ENCODE results near the gene WDR72. TPM values are rescaled to one million over a fixed set of nuclear protein-coding genes. Genes with fewer than 3 reads are reported as not detected.
"Not testable (repeated sequence)": the region's sequence is repeated elsewhere in the genome, so short reads cannot be mapped to it uniquely, and the experiment has no call there.

Gene WDR72
- total and polyA plus RNA-seq, 4 donors: 0.10 to 0.79 (median 0.37) TPM

DNA sequence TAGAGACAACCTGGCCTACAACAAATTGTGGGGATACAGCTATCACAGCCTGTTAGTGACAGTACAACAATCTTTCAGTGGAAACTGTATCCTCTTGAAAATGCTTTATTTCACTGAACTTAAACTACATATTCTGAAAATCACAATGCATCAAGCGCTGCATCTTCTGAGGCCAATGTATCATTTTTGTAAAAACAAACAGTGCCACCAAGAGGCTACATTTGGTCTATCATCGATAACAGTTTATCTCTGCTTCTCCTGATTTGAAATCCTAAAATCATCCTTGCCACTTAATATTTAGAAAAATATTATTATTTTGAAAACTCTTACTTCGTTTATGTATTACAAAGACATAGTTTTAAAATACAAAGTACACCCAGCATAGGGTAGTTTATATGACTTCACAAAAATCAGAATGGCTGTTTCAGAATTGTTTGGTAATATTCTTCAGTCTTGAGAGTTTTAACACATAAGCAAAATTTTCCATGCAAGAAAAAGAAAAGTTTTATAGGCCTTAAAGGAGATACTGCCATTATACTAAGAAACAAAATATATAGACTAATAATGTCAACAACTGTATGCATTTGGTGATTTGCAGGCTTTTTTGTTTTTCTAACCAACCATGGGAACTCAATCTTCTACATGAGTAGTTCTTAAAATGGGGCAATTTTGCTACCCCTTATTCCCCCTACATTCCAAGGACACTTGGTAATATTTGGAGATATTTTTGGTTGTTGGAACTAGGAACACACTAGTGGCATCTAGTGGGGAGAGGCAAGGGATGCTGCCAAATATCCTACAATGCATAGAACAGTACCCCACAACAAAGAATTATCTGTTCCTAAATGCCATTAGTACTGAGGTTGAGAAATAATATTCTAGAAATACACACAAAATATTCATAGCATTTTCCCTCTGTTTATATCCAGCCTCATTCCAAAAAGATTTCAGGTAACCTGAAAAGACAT is 42.3 kb downstream of the WDR72 start:
- Histone ChIP-seq H3K36me3 (ENCODE audit: control insufficient read depth, insufficient read depth, low read length) (no peaks in the 10 kb centered on the region), H3K4me1 (ENCODE audit: control insufficient read depth, insufficient read depth, low read length) (no peaks in the 10 kb centered on the region), H3K4me3 (ENCODE audit: low read depth, low read length) (no peak overlapping the region), H3K9me3 (ENCODE audit: control insufficient read depth, insufficient read depth, low read length) (no peaks in the 10 kb centered on the region), H3K27me3 (ENCODE audit: control insufficient read depth, insufficient read depth, low read length) (peaks cover 2% of the 10 kb centered on the region), H3K27ac (ENCODE audit: low read depth, low read length) (no peak overlapping the region)
- WGBS (ENCODE audit: insufficient coverage): 40% methylated on average over 1 of the region's 3 CpGs
- DNase-seq (ENCODE audit: low read depth in 4 of 6, low spot score in 6 of 6): peak in 4 of 6 donors; percentile 19 to 87 (median 48)

DNA sequence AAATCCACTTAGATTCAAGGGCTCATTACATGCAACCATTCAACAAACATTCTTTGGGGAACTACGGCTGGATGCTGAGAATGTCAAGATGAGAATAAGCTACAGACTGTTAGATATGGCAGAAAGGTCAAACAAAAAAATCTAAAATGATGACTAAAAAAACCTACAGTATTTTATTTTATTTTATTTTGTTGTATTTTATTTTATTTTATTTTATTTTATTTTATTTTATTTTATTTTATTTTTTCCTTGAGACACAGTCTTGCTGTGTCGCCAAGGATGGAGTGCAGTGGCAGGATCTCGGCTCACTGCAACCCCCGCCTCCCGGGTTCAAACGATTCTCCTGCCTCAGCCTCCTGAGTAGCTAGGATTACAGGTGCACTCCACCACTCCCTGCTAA is 46.2 kb downstream of the WDR72 start:
- Histone ChIP-seq H3K36me3 (ENCODE audit: control insufficient read depth, insufficient read depth, low read length) (no peaks in the 10 kb centered on the region), H3K27me3 (ENCODE audit: control insufficient read depth, insufficient read depth, low read length) (peaks cover 4% of the 10 kb centered on the region), H3K9me3 (ENCODE audit: control insufficient read depth, insufficient read depth, low read length) (no peaks in the 10 kb centered on the region), H3K4me1 (ENCODE audit: control insufficient read depth, insufficient read depth, low read length) (no peaks in the 10 kb centered on the region), H3K27ac (ENCODE audit: low read depth, low read length) (no peak overlapping the region), H3K4me3 (ENCODE audit: low read depth, low read length) (no peak overlapping the region)
- no peak for DNase-seq (ENCODE audit: low read depth in 4 of 6, low spot score in 6 of 6)
- no CpG with 5 or more reads among the region's 6 CpGs for WGBS (ENCODE audit: insufficient coverage)

DNA sequence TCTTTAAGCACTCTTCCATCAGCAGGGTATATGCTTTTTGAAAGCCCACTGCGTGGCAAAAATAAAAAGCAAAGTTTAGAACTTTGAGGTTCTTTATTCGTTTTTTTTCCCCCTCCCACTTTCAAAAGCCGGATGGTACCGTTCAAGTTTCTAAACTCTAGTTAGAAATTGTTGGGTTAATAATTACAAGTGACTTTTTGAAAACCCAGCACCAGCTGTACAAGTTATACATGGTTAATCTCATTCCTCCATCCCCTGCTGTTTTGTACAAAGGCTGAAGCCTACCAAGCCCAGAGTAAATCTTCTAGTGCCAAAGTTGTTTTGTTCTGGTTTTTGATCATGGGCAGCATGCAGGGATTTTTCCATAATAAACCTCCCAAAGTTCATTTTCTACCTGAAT is 48.6 kb downstream of the WDR72 start:
- no peak overlapping the region for H3K27ac ChIP-seq (ENCODE audit: low read depth, low read length)
- no peaks in the 10 kb centered on the region for H3K9me3 ChIP-seq (ENCODE audit: control insufficient read depth, insufficient read depth, low read length)
- WGBS (ENCODE audit: insufficient coverage): no CpG with 5 or more reads among the region's 4 CpGs
- no peaks in the 10 kb centered on the region for H3K36me3 ChIP-seq (ENCODE audit: control insufficient read depth, insufficient read depth, low read length)
- no peak overlapping the region for H3K4me3 ChIP-seq (ENCODE audit: low read depth, low read length)
- H3K4me1 ChIP-seq (ENCODE audit: control insufficient read depth, insufficient read depth, low read length): no peaks in the 10 kb centered on the region
- H3K27me3 ChIP-seq (ENCODE audit: control insufficient read depth, insufficient read depth, low read length): peaks cover 4% of the 10 kb centered on the region
- peak in 2 of 6 donors; percentile 20 to 41 for DNase-seq (ENCODE audit: low read depth in 4 of 6, low spot score in 6 of 6)

DNA sequence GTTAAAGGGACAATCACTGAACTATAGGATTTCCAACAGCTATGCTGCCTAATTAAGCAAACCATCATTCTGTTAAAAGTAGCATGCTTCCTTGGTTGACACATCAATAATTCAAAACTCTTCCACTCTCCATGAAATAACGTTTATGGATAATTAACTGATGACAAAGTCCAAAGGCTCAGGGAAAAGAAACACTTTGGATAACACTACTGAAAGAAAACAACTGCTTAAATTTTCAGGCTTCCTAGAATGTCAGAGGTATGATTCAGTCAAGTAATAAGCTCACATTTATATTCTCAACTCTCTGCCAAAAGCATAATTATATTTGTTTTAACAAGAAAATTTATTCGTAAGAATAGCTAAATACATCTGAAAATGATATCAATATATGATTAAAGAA is 49.6 kb downstream of the WDR72 start:
- H3K36me3 ChIP-seq (ENCODE audit: control insufficient read depth, insufficient read depth, low read length): no peaks in the 10 kb centered on the region
- peaks cover 2% of the 10 kb centered on the region for H3K27me3 ChIP-seq (ENCODE audit: control insufficient read depth, insufficient read depth, low read length)
- H3K4me3 ChIP-seq (ENCODE audit: low read depth, low read length): no peak overlapping the region
- H3K4me1 ChIP-seq (ENCODE audit: control insufficient read depth, insufficient read depth, low read length): no peaks in the 10 kb centered on the region
- no CpG with 5 or more reads among the region's 2 CpGs for WGBS (ENCODE audit: insufficient coverage)
- no peak overlapping the region for H3K27ac ChIP-seq (ENCODE audit: low read depth, low read length)
- DNase-seq (ENCODE audit: low read depth in 4 of 6, low spot score in 6 of 6): no peak
- no peaks in the 10 kb centered on the region for H3K9me3 ChIP-seq (ENCODE audit: control insufficient read depth, insufficient read depth, low read length)

DNA sequence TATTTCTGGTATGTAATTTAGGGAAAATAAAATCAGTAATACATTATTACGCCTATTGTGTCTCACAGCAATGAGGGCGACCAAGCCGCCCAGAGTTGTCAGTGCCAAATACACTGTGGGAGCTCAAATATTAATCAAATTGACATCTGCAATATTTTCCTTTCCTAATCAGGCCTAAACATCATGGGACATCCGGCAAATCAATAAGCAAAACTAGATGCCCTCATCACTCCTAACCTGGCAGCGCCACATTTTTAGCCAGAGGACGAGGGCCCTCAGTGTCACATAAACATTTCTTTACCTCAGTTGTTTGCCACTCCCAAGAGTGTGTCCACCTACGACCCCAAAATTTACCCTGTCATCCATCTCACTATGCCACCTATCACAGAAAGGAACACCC is 64.1 kb downstream of the WDR72 start:
- Histone ChIP-seq H3K4me1 (ENCODE audit: control insufficient read depth, insufficient read depth, low read length) (no peaks in the 10 kb centered on the region), H3K27me3 (ENCODE audit: control insufficient read depth, insufficient read depth, low read length) (no peaks in the 10 kb centered on the region), H3K9me3 (ENCODE audit: control insufficient read depth, insufficient read depth, low read length) (no peaks in the 10 kb centered on the region), H3K4me3 (ENCODE audit: low read depth, low read length) (no peak overlapping the region), H3K36me3 (ENCODE audit: control insufficient read depth, insufficient read depth, low read length) (no peaks in the 10 kb centered on the region), H3K27ac (ENCODE audit: low read depth, low read length) (no peak overlapping the region)
- 88% methylated on average over 6 of the region's 7 CpGs for WGBS (ENCODE audit: insufficient coverage)
- no peak for DNase-seq (ENCODE audit: low read depth in 4 of 6, low spot score in 6 of 6)

DNA sequence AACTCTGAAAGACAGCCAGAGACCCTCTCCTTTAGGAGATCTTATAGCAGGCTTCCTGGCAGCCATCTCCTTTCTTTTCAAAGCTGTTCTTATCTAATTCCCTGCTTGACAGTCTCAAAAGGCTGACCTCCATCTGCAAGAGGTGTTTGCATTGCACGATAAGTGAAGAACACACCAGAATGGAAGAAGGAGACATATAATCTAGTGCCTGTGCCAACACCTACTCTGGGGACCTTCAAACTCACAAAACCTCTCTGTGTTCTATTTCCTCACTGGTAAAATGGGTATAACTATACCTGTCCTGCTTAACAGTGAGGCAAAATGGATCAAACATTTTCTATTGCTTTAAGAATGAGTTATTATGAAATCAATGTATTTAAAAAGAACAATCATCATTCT is 65.0 kb downstream of the WDR72 start:
- Histone ChIP-seq H3K27ac (ENCODE audit: low read depth, low read length) (no peak overlapping the region), H3K4me3 (ENCODE audit: low read depth, low read length) (no peak overlapping the region), H3K36me3 (ENCODE audit: control insufficient read depth, insufficient read depth, low read length) (no peaks in the 10 kb centered on the region), H3K4me1 (ENCODE audit: control insufficient read depth, insufficient read depth, low read length) (no peaks in the 10 kb centered on the region), H3K9me3 (ENCODE audit: control insufficient read depth, insufficient read depth, low read length) (no peaks in the 10 kb centered on the region), H3K27me3 (ENCODE audit: control insufficient read depth, insufficient read depth, low read length) (no peaks in the 10 kb centered on the region)
- DNase-seq (ENCODE audit: low read depth in 4 of 6, low spot score in 6 of 6): no peak
- 50% methylated on average over 1 of the region's 1 CpG for WGBS (ENCODE audit: insufficient coverage)

DNA sequence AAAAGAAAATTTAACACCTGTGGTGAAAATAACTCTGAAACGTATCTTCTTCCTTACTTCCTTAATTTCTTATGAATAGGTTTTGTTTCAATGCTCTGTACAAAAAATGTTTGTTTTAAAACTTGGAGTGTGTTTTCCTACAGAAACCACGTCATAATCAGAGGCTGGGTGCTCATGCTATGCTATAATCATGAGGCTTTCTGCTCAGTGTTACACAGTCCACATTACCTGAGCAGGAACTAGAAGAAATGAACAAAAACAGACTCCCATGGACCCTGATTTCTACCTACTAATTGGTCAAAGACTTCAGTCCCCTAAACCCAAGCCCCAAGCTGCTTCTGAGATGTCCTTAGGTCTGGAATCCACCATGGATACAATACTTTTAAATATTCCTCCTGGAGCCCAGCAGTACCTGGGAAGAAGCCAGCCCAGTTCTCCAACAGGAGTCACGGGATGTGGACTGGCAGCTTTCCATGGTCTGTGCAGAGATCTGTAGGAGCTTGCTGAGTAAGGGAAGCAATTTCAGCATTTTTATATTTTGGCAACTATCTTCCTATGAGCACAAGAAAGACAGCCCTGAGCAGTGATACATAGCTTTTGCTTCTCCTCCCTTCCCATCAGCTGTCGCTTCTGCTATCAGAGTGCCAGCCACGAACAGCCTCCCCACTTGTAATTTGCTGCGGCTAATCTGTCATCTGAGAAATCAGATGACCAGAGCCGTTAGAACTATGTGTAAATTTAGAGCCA is 65.6 kb downstream of the WDR72 start:
- 42% methylated on average over 4 of the region's 7 CpGs for WGBS (ENCODE audit: insufficient coverage)
- DNase-seq (ENCODE audit: low read depth in 4 of 6, low spot score in 6 of 6): peak in 2 of 6 donors; percentile 59 to 74
- Histone ChIP-seq H3K27ac (ENCODE audit: low read depth, low read length) (no peak overlapping the region), H3K4me1 (ENCODE audit: control insufficient read depth, insufficient read depth, low read length) (no peaks in the 10 kb centered on the region), H3K27me3 (ENCODE audit: control insufficient read depth, insufficient read depth, low read length) (no peaks in the 10 kb centered on the region), H3K9me3 (ENCODE audit: control insufficient read depth, insufficient read depth, low read length) (no peaks in the 10 kb centered on the region), H3K4me3 (ENCODE audit: low read depth, low read length) (no peak overlapping the region), H3K36me3 (ENCODE audit: control insufficient read depth, insufficient read depth, low read length) (no peaks in the 10 kb centered on the region)

DNA sequence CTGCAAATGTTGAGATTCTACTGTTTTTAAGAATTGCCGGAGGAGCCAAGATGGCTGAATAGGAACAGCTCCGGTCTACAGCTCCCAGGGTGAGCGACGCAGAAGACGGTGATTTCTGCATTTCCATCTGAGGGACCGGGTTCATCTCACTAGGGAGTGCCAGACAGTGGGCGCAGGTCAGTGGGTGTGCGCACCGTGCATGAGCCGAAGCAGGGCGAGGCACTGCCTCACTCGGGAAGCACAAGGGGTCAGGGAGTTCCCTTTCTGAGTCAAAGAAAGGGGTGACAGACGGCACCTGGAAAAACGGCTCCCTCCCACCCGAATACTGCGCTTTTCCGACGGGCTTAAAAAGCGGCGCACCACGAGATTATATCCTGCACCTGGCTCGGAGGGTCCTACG is 75.3 kb downstream of the WDR72 start:
- not testable (repeated sequence) for H3K4me1 ChIP-seq (ENCODE audit: control insufficient read depth, insufficient read depth, low read length); H3K9me3 ChIP-seq (ENCODE audit: control insufficient read depth, insufficient read depth, low read length); H3K36me3 ChIP-seq (ENCODE audit: control insufficient read depth, insufficient read depth, low read length); H3K27ac ChIP-seq (ENCODE audit: low read depth, low read length); DNase-seq (ENCODE audit: low read depth in 4 of 6, low spot score in 6 of 6); H3K4me3 ChIP-seq (ENCODE audit: low read depth, low read length); H3K27me3 ChIP-seq (ENCODE audit: control insufficient read depth, insufficient read depth, low read length)
- WGBS (ENCODE audit: insufficient coverage): 89% methylated on average over 10 of the region's 23 CpGs

DNA sequence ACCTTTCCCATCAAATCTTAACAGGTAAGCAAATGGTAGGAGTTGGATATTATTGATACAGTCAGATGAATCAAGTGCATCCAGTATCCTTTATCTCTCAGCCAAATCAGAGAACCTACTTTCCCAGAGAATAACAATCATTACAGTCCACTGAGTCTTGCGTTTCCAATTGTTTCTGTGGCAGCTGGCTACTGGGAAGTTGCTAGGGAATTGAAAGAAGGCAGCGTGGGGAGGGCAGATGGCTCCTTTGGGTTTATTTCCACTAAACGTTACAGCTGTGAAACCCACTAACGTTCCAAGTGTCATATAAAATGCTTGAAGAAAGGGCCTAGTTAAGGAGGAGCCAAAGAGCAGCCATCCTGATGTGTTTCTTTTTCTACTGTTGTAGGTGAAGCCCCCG is 78.4 kb downstream of the WDR72 start:
- no peak overlapping the region for H3K27ac ChIP-seq (ENCODE audit: low read depth, low read length)

More for the DNA sequence above, 78.4 kb downstream of the WDR72 start:
- Histone ChIP-seq H3K27me3 (ENCODE audit: control insufficient read depth, insufficient read depth, low read length) (no peaks in the 10 kb centered on the region), H3K4me3 (ENCODE audit: low read depth, low read length) (no peak overlapping the region), H3K4me1 (ENCODE audit: control insufficient read depth, insufficient read depth, low read length) (no peaks in the 10 kb centered on the region), H3K9me3 (ENCODE audit: control insufficient read depth, insufficient read depth, low read length) (no peaks in the 10 kb centered on the region), H3K36me3 (ENCODE audit: control insufficient read depth, insufficient read depth, low read length) (no peaks in the 10 kb centered on the region)
- peak in 3 of 6 donors; percentile 26 to 81 (median 42) for DNase-seq (ENCODE audit: low read depth in 4 of 6, low spot score in 6 of 6)
- WGBS (ENCODE audit: insufficient coverage): no CpG with 5 or more reads among the region's 5 CpGs

All from spinal cord (tissue), 10 donors.